ENCODE data around the gene SPRR1A. TPM values are rescaled to one million over a fixed set of nuclear protein-coding genes. Genes with fewer than 3 reads are reported as not detected.

Gene SPRR1A
- total RNA-seq, 1 donor from 2014 or later: not detected

DNA sequence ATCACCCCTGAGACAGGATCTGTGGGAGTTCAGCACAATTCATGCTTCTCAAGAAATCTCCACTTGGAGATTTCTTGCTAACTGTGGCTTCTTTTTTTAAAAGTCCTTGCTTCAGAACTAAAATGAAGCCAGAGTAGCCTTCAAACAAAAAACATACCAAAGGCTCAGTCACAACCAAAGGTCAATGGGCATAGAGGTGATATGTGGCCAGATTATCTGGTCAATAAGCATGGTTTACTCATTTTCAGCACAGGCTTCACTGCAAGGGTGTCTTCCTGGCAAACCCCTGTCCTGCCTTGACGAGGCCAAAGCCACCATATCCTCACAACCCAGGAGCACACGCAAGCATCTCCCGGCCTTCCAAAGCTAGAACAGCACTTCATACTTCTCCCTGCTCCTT is 24.6 kb upstream of the SPRR1A start:
- Mint-ChIP-seq H3K4me3 (ENCODE audit: unreplicated experiment) (no peak overlapping the region), H3K27me3 (ENCODE audit: low read depth) (no peaks in the 10 kb centered on the region), H3K9me3 (ENCODE audit: low read depth) (no peaks in the 10 kb centered on the region)

GRCh38 chr1:152959801-152960451 is 24.0 kb upstream of the SPRR1A start:
- Mint-ChIP-seq H3K4me1 (ENCODE audit: low read depth) (no peaks in the 10 kb centered on the region), H3K4me3 (ENCODE audit: unreplicated experiment) (no peak overlapping the region), H3K27ac (ENCODE audit: unreplicated experiment) (no peak overlapping the region), H3K9me3 (ENCODE audit: low read depth) (no peaks in the 10 kb centered on the region), H3K27me3 (ENCODE audit: low read depth) (no peaks in the 10 kb centered on the region), H3K36me3 (ENCODE audit: low read depth) (no peaks in the 10 kb centered on the region)
- TF ChIP-seq CTCF (IDR thresholded peaks at IDR 0.05): no peak
- no peak for DNase-seq (ENCODE audit: low spot score)

More for the DNA sequence above, 24.6 kb upstream of the SPRR1A start:
- H3K36me3 Mint-ChIP-seq (ENCODE audit: low read depth): no peaks in the 10 kb centered on the region
- no peak for DNase-seq (ENCODE audit: low spot score)
- TF ChIP-seq CTCF (IDR thresholded peaks at IDR 0.05): no peak
- no peaks in the 10 kb centered on the region for H3K4me1 Mint-ChIP-seq (ENCODE audit: low read depth)
- no peak overlapping the region for H3K27ac Mint-ChIP-seq (ENCODE audit: unreplicated experiment)

DNA sequence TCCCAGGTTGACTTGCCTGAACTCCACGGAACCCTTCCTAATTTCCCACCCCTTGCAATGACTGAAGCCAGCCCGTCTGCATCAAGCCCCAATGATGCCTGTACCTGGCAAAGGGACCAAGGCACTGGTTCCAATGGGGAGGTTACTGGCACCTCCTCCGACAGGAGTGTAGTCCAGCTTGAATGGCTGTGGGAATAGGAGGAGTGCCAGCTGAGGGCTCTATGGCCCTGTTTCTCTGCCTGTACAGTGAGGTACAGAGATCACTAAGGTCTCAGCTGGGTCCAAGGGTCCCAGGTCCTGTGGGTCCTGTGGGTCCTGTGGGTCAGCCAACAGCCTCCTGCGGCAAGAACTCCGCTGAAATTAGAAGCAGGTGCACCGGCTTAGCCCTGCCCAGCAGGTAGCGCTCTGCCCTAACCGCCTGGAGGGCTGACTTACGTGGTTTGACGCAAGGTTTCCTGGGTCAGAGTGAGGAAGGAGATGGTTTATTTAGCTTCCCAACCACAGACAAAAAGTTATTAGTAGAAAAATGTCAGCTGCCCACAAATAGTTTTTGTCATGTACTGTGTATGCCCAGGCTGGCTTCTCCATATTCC is 23.3 kb upstream of the SPRR1A start:
- TF ChIP-seq CTCF (IDR thresholded peaks at IDR 0.05): no peak
- Mint-ChIP-seq H3K9me3 (ENCODE audit: low read depth) (no peaks in the 10 kb centered on the region), H3K4me1 (ENCODE audit: low read depth) (no peaks in the 10 kb centered on the region), H3K36me3 (ENCODE audit: low read depth) (no peaks in the 10 kb centered on the region), H3K4me3 (ENCODE audit: unreplicated experiment) (no peak overlapping the region), H3K27me3 (ENCODE audit: low read depth) (no peaks in the 10 kb centered on the region), H3K27ac (ENCODE audit: unreplicated experiment) (no peak overlapping the region)
- no peak for DNase-seq (ENCODE audit: low spot score)

GRCh38 chr1:152961226-152961891 is 22.5 kb upstream of the SPRR1A start:
- no peak for TF ChIP-seq CTCF (IDR thresholded peaks at IDR 0.05)
- Mint-ChIP-seq H3K36me3 (ENCODE audit: low read depth) (no peaks in the 10 kb centered on the region), H3K9me3 (ENCODE audit: low read depth) (no peaks in the 10 kb centered on the region), H3K27ac (ENCODE audit: unreplicated experiment) (no peak overlapping the region), H3K4me3 (ENCODE audit: unreplicated experiment) (no peak overlapping the region), H3K27me3 (ENCODE audit: low read depth) (no peaks in the 10 kb centered on the region), H3K4me1 (ENCODE audit: low read depth) (no peaks in the 10 kb centered on the region)
- no peak for DNase-seq (ENCODE audit: low spot score)

GRCh38 chr1:152962876-152963415 is 20.9 kb upstream of the SPRR1A start:
- Mint-ChIP-seq H3K9me3 (ENCODE audit: low read depth) (no peaks in the 10 kb centered on the region), H3K27me3 (ENCODE audit: low read depth) (no peaks in the 10 kb centered on the region), H3K27ac (ENCODE audit: unreplicated experiment) (no peak overlapping the region), H3K36me3 (ENCODE audit: low read depth) (no peaks in the 10 kb centered on the region), H3K4me1 (ENCODE audit: low read depth) (no peaks in the 10 kb centered on the region), H3K4me3 (ENCODE audit: unreplicated experiment) (no peak overlapping the region)
- no peak for TF ChIP-seq CTCF (IDR thresholded peaks at IDR 0.05)
- no peak for DNase-seq (ENCODE audit: low spot score)
